Measurements from ENCODE around the gene TNFRSF8. TPM values are rescaled to one million over a fixed set of nuclear protein-coding genes. Genes with fewer than 3 reads are reported as not detected.
A peak's percentile ranks its signal among the peaks of the same experiment; 100 is the strongest.
"Not testable (repeated sequence)": the region's sequence is repeated elsewhere in the genome, so short reads cannot be mapped to it uniquely, and the experiment has no call there.

Gene TNFRSF8
- polyA plus RNA-seq, 1 of the 3 experiments (the other 2 are of a cell fraction): 0.07 TPM

- 39% methylated on average over 6 of the region's 6 CpGs for WGBS (ENCODE audit: low lambda C conversion rate)
Observed at GRCh38 chr1:12040457-12041051, 22.5 kb upstream of the TNFRSF8 start.

GRCh38 chr1:12044187-12044877 is 18.8 kb upstream of the TNFRSF8 start:
- not testable (repeated sequence) for H2AFZ ChIP-seq (ENCODE audit: low read depth); DNase-seq; H3K9me3 ChIP-seq; H3K4me2 ChIP-seq; H3K27me3 ChIP-seq (ENCODE audit: insufficient read depth); H3K27ac ChIP-seq (ENCODE audit: low read depth in 2 of 2, low read length in 1 of 2); H3K9ac ChIP-seq; H3K9me2 ChIP-seq; H3K36me3 ChIP-seq (replicated peaks in 1 of 2; ENCODE audit: control insufficient read depth in 1 of 2, insufficient read depth in 2 of 2, low read length in 1 of 2); H3K4me1 ChIP-seq (ENCODE audit: control insufficient read depth in 1 of 2, insufficient read depth in 2 of 2, low read depth in 1 of 2, low read length in 1 of 2); H4K20me1 ChIP-seq (ENCODE audit: insufficient read depth); H3K4me3 ChIP-seq (ENCODE audit: low read depth in 2 of 2, low read length in 1 of 2); H3K79me2 ChIP-seq (ENCODE audit: insufficient read depth)
- WGBS (ENCODE audit: low lambda C conversion rate): 91% methylated on average over 11 of the region's 15 CpGs
- CTCF ChIA-PET: interaction anchor here (1.6 kb wide), 2 partner anchors 11 to 12 kb away, joined by 4 read pairs; no protein-coding TSS in a partner anchor
- peaks cover 12% of the 10 kb centered on the region for H3F3A ChIP-seq (replicated peaks; ENCODE audit: insufficient read depth)
- POLR2A ChIA-PET: interaction anchor here (0.6 kb wide), 1 partner anchor 14 kb away, joined by 4 read pairs; no protein-coding TSS in a partner anchor

More at GRCh38 chr1:12040457-12041051, 22.5 kb upstream of the TNFRSF8 start:
- CTCF ChIA-PET: interaction anchor here (0.9 to 2.0 kb wide), 2 partner anchors 10 to 38 kb away, joined by 3 to 7 read pairs; no protein-coding TSS in a partner anchor
- no peaks in the 10 kb centered on the region for H3K9me3 ChIP-seq
- H2AFZ ChIP-seq (ENCODE audit: low read depth): no peak overlapping the region
- H3F3A ChIP-seq (replicated peaks; ENCODE audit: insufficient read depth): peaks cover 12% of the 10 kb centered on the region
- H3K27me3 ChIP-seq (ENCODE audit: insufficient read depth): no peaks in the 10 kb centered on the region
- no peaks in the 10 kb centered on the region for H3K36me3 ChIP-seq (replicated peaks in 1 of 2; ENCODE audit: control insufficient read depth in 1 of 2, insufficient read depth in 2 of 2, low read length in 1 of 2)
- peak overlapping the region in 1 of 2 experiments; percentile 5; a peak in 1 of 4 replicates for H3K27ac ChIP-seq (ENCODE audit: low read depth in 2 of 2, low read length in 1 of 2)
- no peak overlapping the region for H3K4me3 ChIP-seq (ENCODE audit: low read depth in 2 of 2, low read length in 1 of 2)
- H3K79me2 ChIP-seq (ENCODE audit: insufficient read depth): no peaks in the 10 kb centered on the region
- POLR2A ChIA-PET: no interaction called here
- DNase-seq: no peak
- no peaks in the 10 kb centered on the region for H4K20me1 ChIP-seq (ENCODE audit: insufficient read depth)
- no peaks in the 10 kb centered on the region; a peak in 1 of 4 replicates for H3K4me1 ChIP-seq (ENCODE audit: control insufficient read depth in 1 of 2, insufficient read depth in 2 of 2, low read depth in 1 of 2, low read length in 1 of 2)
- no peaks in the 10 kb centered on the region for H3K9me2 ChIP-seq
- peak overlapping the region; percentile 55 for H3K4me2 ChIP-seq
- TF ChIP-seq PBX3 (IDR thresholded peaks at IDR 0.05) (peak; percentile 91), TCF12 (IDR thresholded peaks at IDR 0.05) (peak; percentile 95), NFIC (IDR thresholded peaks at IDR 0.05; ENCODE audit: borderline replicate concordance) (peak; percentile 76), MXI1 (IDR thresholded peaks at IDR 0.05; ENCODE audit: low read depth, low read length) (no peak), GABPA (IDR thresholded peaks at IDR 0.05; ENCODE audit: low read depth) (no peak), JUND (IDR thresholded peaks at IDR 0.05) (peak; percentile 87), FOSL2 (IDR thresholded peaks at IDR 0.05; ENCODE audit: borderline replicate concordance, low read depth) (peak; percentile 77), USF2 (IDR thresholded peaks at IDR 0.05; ENCODE audit: borderline replicate concordance, low read depth, low read length) (no peak), FOXM1 (IDR thresholded peaks at IDR 0.05; ENCODE audit: low read depth) (no peak), POLR2AphosphoS5 (IDR thresholded peaks at IDR 0.05; ENCODE audit: low read depth, low read length) (peak; percentile 47; the same call in 1 of the 2 replicates), TEAD4 (IDR thresholded peaks at IDR 0.05; ENCODE audit: borderline replicate concordance, insufficient read depth) (0 out of 2 replicates have a peak, but pooled peaks have one; percentile 47), RFX5 (IDR thresholded peaks at IDR 0.05; ENCODE audit: low read length) (no peak), CHD2 (IDR thresholded peaks at IDR 0.05; ENCODE audit: low read length, partially characterized antibody) (no peak), YY1 (IDR thresholded peaks at IDR 0.05; ENCODE audit: low read depth) (no peak), ELF1 (IDR thresholded peaks at IDR 0.05) (no peak), MEF2A (IDR thresholded peaks at IDR 0.05; ENCODE audit: borderline replicate concordance, low read depth) (no peak), RXRA (IDR thresholded peaks at IDR 0.05; ENCODE audit: borderline replicate concordance, low read depth) (no peak), EP300 (IDR thresholded peaks at IDR 0.05; ENCODE audit: borderline replicate concordance in 1 of 2, low read depth in 1 of 2, low read length in 1 of 2) (peak in 1 of 2 experiments; percentile 49; a peak in 1 of 4 replicates), GATA2 (CRISPR knock-in tag; IDR thresholded peaks at IDR 0.05) (no peak), TAF1 (IDR thresholded peaks at IDR 0.05; ENCODE audit: borderline replicate concordance, low read depth, low read length) (no peak), NRF1 (IDR thresholded peaks at IDR 0.05; ENCODE audit: low read depth, low read length) (no peak), MAX (IDR thresholded peaks at IDR 0.05; ENCODE audit: low read depth) (peak; percentile 51; the same call in 1 of the 2 replicates)
- TF ChIP-seq, protein P1, sequence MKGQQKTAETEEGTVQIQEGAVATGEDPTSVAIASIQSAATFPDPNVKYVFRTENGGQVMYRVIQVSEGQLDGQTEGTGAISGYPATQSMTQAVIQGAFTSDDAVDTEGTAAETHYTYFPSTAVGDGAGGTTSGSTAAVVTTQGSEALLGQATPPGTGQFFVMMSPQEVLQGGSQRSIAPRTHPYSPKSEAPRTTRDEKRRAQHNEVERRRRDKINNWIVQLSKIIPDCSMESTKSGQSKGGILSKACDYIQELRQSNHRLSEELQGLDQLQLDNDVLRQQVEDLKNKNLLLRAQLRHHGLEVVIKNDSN (IDR thresholded peaks at IDR 0.05; ENCODE audit: borderline replicate concordance, low read depth): no peak
- no peak overlapping the region for H3K9ac ChIP-seq
